ENCODE measurements around the gene SULT1C2.
"Not testable (repeated sequence)": the region's sequence is repeated elsewhere in the genome, so short reads cannot be mapped to it uniquely, and the experiment has no call there.

Gene SULT1C2

GRCh38 chr2:108355906-108356734 is 67.4 kb downstream of the SULT1C2 start:
- no peak for DNase-seq

- not testable (repeated sequence) for DNase-seq
Measured at GRCh38 chr2:108359336-108359735, 70.6 kb downstream of the SULT1C2 start.
